Measurements from ENCODE around the gene TMEM19.
A peak's percentile ranks its signal among the peaks of the same experiment; 100 is the strongest.

TMEM19 gene

DNA sequence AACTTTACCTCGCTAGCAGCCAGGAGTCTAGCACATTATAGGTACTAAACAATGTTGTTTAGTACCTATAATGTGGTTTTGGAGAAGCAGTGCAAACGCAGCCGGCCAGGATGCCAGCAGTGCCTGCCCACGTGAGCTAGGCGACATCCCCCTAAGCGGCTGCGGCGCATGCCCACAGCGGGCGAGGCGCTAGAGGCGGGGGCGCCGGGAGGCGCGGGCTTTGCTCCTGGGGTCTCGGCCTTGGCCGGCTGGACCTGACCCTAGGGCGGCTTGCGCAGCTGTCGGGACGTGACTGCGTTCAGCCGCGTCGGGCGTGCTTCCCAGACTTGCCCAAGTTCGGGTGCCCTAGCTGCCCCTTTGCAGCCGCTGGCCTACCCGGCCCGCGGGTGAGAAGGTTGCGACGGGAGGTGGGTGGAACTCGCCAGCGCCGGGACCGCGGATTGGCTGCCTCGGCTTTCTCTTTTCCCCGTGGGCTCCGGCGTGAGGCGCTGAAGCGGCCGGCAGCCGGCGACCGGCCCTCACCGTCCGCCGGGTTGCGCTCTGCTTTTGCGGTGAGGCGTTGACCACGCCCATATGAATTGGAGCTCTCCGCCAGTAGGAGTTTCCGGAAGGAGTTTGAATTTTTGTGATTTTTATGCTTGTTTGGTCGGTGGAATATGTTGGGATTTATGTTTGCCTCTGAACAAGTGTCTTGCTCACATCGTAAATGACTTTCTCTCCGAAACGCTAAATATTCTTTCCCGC lies at the start of gene TMEM19:
TSS of gene TMEM19 (plus strand) at position 169 of the 744 bp plus-strand sequence. CDS start 599 bp downstream, outside the sequence.
- peak; percentile 76 for DNase-seq (ENCODE audit: low spot score)

DNA sequence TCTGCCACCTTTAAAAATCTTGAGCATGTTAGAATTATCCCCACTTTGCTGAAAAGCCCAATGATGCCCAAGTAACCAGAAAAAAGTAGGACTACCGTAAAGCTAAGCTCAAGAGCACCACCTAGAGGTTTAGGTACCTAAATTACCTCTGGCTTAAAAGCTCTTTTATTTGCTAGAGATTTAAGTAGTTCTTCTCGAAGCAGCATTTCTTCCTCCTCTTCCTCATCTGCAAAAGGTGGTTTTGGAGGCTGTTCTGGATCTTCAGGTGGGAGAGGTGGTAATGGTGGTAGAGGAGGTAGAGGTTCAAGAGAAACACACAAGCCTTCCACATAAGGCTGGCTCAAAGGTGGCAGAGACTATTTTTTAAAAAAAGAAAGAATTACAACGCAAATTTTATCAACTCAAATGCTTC lies 49.2 kb upstream of the TMEM19 start:
- DNase-seq (ENCODE audit: low spot score): peak; percentile 57

DNA sequence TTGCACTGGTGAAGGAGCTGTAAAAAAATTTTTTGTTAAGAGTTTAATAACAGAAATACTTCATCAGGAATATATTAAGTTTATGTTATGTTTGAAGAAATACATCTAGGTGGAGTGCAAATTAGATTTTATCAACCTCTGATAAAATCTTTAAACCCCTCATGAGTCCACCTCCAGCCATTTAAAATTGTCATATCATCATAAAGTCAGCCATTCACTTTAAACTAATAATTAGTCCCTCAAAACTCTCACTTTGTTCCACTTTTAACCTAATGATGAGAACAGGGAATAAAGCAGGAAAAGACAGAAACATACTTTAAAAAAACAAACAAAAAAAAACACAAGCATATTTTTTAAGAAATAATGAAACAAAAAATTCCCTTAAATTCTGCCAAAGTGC lies 47.4 kb upstream of the TMEM19 start:
- no peak for DNase-seq (ENCODE audit: low spot score)

DNA sequence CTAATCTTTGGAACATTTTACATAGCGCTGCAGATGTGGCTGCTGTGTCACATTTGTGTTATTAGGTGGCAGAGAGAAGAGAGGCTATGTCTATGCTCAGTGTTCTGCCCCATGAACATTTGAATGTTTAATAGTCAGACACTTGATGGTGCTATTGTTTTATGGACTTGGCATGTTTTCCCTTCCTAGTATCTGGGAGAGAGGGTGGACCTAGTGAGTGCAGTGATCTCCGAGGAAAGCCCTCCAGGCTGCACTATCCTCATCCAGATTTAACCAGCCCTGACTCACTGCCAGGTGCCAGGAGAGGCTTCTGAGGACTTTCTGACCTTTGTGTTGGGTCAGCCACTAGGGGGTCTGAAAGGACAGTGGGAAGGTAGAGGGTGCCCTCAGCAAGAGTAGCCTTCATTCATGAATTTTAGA lies 46.5 kb upstream of the TMEM19 start:
- DNase-seq (ENCODE audit: low spot score): no peak

DNA sequence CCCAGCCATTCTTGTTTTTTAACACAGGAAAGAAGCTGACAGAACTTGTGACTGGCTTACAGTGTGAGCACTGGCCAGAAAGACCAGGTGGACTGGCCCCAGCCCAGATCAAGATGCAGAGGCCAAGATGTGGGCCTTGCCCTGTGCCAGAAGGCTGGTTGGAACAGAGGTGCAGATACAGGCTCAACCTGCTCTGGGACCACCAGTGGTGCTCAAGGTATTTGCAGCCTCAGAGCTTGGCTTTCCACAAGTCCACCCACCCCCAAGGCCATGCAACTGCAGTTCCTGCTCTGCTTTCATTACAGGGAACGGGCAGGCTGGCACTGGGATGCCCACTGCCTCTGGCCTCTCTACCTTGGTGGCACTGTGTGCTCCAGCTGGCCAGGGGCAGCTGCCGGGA lies 45.6 kb upstream of the TMEM19 start:
- no peak for DNase-seq (ENCODE audit: low spot score)

DNA sequence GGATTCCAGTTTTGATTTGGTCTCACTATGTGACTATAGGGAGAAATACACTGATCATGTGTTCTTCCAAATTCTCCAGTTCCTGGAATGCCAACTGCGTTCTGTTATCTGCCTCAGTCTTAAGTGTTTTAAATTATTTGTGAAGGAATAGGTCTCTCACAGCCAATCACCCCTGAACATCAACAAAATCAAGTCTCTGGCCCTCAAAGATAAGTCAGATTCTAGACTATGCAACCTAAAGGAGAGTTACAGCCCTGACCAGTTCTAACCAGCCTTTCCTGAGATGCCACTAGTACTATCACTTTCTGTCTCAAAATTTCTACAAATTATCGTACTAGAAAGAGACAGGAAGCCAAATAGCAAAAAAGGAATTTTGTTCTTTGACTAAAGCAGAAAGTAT lies 44.5 kb upstream of the TMEM19 start:
- no peak for DNase-seq (ENCODE audit: low spot score)

DNA sequence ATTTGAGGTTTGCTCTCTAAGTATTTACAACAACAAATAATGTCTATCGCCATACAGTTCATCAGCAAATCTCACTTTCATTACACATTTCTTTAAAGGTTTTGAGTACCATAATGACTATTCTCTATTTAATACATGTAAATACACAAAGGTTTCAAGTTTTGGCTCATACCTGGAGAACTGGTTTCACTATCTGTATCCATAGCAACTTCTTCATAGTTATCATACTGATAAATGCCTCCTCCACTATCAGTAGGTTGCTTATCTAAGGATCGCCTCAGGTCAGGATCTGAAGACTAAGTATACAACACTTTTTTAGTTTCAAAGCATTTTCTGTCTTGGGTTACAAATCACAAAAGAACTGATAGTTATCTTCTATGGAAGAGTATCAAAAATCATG lies 43.6 kb upstream of the TMEM19 start:
- no peak for DNase-seq (ENCODE audit: low spot score)

DNA sequence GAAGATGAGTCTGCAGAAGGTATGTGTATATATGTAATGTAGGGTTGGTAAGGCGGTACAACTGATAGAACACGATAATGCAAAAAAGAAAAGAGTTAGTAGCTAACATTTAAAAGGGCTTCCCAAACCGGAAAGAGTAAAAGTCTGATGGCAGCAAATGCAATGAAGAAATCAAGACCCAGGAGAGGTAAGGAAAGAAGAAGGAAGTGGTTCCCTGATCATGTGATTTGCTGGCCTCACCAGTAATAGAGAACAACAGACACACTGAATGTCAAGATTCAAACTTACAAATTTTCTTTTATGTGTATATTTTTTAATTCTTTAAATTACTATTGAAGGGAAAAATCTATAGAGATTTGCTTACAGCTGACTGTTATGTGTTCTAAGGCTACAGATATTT lies 40.6 kb upstream of the TMEM19 start:
- DNase-seq (ENCODE audit: low spot score): no peak

DNA sequence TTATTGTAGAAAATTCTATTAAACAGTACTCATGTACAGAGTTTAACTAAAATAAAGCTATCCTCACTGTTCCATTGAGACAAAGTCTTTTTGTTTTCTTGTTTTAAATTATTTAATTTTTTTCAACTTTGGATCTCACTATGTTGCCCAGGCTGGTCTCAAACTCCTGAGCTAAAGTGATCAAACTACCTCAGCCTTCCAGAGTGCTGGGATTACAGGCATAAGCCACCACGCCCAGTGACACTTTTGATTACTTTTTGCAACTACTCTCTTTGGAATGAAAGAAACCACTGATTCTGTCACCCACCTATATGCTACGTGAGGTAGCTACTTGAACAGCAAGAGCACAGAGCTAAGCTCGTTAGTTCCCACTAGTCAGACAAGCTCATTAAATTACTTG lies 39.4 kb upstream of the TMEM19 start:
- no peak for DNase-seq (ENCODE audit: low spot score)

DNA sequence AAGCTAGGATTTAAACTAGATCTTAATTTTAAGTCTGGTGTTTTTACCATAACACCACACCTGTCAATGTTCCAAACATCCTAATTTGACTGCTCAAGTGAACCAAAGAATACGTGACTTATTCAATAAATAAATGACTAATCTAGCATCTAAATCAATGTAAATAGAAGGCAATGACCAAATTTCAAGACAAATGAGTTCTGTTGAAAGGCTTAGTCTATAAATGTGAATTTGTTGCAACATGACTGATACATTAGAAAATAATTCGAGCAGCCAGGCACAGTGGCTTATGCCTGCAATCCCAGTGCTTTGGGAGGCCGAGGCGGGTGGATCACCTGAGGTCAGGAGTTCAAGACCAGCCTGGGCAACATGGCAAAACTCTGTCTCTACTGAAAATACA lies 37.3 kb upstream of the TMEM19 start:
- no peak for DNase-seq (ENCODE audit: low spot score)

DNA sequence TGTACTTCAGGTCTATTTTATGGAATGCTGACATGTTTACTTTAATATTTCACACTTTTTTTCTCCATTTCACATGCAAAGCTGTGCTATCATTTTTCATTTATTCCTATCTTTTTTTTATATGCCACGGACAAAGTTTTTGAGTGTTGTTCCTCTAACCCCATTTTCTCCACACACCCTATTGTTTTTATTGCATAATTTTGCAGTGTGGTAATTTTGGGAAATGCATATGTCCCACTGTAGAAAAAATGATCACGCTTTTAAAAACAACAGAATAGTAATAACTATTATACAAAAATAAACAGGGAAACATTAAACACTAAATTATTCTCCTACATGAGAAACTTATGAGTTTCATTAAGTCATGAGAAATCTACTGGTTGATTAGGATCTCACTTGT lies 36.5 kb upstream of the TMEM19 start:
- DNase-seq (ENCODE audit: low spot score): no peak

DNA sequence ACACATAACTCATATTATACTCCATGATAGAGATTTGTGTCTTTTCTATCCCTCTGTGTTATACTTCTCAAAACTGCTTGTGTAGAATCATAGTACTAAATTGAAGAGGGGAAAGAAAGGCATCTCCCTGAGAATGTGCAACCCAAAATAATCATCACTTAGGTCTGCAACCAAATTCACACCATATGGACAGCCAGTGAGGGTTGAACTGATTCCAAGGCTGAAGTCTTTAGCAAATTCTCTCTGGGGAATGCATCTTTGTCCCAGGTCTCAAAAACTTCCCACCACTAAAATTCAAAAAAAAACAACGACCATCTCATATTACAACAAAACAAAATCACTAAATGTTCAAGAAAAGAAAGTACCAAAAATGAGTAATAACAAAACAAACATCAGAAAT lies 33.2 kb upstream of the TMEM19 start:
- no peak for DNase-seq (ENCODE audit: low spot score)

DNA sequence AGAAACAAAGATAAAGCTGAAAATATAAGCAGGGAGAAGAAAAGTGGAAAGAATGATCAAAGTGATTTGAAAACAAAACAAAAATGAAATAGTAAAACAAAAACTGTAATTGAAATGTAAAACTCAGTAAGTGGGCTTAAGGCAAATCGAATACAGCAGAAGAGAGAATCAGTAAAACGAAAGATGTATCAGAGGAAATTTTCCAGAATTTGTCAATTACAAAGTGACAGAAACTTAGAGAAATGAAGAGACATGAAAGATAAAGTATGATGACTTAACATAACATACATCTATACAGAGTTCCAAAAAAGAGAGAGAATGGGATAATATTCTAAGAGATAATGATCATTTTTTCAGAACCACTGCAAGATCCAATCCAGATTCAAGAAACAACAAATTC lies 32.7 kb upstream of the TMEM19 start:
- DNase-seq (ENCODE audit: low spot score): no peak

DNA sequence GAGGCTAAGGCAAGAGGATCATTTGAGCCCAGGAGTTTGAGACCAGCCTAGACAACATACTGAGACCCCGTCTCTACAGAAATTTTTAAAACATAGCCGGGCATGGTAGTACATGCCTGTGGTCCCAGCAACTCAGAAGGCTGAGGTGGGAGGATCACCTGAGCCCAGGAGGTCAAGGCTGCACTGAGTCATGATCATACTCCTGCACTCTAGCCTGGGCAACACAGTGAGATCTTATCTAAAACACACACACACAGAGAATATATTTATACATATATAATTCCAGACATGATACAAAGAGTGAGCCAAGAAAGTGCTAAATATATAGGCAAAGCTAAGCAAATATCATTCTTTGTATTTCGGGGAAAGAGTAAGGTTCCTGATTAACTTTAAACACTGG lies 31.7 kb upstream of the TMEM19 start:
- DNase-seq (ENCODE audit: low spot score): no peak

DNA sequence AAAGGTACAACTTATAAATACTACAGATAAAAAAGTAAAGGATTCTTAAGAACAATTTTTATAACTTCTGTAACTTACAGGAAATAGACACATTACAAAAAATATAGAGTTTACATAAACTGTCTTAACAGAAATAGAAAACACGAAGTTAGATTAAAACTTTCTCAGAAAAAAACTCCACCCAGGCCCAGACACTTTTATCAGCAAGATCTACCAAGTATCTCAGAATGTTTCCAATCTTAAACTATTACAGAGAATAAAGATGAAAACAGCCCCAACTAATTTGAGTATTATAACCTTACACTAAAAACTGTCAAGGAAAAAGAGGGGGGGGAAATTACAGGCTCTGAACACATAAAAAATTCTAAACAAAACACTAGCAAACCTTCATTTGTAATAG lies 30.4 kb upstream of the TMEM19 start:
- peak; percentile 33 for DNase-seq (ENCODE audit: low spot score)

DNA sequence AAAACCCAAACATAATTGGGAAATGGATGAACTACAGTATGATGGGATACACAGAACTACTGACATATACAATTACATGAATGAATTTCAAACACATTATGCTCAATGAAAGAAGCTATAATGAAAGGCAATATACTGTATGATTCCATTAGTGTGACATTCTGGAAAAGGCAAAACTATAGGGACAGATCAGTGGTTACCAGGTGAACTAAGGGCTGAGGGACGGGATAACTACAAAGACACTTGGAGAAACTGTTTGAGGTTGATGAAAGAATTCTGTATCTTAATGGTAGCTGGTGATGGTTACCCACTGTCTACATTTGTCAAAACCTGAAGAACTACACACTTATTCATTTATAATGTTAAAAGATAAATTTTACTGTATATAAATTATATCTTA lies 30.0 kb upstream of the TMEM19 start:
- DNase-seq (ENCODE audit: low spot score): no peak

DNA sequence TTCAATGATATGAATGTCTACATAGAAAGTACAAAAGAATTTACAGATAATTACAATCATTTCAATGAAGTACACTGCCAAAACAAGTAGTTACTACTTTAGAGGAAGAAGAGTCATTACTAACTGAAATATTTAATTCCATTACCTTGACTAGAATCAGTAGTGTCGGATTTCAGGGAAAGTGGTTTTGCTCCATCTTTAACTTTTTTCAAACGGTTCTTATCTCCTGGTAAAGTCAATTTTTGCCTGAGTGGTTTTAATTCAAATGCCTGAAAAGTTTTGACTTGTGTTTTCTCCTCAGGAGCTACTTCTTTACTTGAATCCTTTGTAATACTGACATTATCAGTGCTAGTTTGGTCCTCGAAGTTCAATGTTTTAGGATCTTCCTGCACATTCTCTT lies 29.1 kb upstream of the TMEM19 start:
- DNase-seq (ENCODE audit: low spot score): no peak

DNA sequence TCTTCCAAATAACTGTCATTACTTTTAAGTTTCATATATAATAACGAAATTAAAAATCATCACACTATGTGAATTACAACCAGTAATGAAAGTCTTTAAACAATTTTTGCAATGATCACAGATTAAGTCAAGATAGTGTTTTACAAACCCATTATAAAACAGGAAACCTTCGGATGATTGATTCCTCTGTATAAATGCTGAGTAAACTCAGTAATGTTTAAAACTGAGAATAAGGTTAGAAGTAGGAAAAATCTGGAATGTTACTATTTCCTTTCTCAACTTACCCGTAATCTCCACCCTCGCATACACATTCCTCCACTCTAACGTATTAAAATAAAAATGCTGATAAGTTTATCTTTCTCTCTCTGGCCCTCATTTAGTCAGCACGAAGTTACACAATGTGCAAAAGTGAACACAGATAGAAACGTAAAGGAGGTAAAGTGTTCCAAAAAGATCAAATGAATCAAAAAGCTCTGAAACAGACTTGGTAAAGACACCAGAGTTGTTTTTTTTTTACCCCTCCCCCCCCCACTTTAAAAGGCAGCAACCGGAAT lies 23.8 kb upstream of the TMEM19 start:
- no peak for DNase-seq (ENCODE audit: low spot score)

DNA sequence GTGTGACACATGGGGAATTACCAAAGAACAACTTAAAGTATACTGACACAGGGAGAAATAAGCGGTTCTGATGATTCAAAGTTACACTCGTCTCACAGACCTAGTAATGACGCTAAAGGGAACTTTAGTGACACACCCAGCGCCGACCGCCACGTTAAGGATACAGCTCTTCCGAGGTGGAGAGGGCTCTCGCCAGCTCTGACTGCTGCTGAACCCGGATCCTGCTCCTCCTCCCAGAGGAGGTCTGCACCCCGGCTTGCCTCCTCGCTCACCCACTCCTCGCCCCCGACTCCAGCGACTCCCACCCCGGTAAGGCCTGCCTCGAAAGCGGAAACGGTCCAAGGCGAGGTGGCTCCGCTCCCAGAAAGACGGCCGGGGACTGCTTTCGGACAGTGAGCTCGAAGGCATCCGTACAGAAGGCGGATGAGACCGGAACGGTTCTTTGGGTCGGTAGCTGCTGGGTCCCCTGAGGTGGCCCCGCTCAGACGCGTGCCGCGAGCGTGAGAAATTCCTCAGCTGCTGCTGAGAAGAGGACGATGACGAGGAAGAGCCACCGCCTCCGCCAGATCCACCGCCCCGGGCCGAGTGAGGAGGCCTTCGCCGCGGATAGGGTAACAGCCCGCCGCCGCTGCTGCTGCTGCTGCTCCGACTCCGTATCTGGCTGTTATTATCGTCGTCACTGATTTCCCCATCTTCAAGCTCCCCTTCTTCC lies 22.9 kb upstream of the TMEM19 start:
- DNase-seq (ENCODE audit: low spot score): peak; percentile 81

DNA sequence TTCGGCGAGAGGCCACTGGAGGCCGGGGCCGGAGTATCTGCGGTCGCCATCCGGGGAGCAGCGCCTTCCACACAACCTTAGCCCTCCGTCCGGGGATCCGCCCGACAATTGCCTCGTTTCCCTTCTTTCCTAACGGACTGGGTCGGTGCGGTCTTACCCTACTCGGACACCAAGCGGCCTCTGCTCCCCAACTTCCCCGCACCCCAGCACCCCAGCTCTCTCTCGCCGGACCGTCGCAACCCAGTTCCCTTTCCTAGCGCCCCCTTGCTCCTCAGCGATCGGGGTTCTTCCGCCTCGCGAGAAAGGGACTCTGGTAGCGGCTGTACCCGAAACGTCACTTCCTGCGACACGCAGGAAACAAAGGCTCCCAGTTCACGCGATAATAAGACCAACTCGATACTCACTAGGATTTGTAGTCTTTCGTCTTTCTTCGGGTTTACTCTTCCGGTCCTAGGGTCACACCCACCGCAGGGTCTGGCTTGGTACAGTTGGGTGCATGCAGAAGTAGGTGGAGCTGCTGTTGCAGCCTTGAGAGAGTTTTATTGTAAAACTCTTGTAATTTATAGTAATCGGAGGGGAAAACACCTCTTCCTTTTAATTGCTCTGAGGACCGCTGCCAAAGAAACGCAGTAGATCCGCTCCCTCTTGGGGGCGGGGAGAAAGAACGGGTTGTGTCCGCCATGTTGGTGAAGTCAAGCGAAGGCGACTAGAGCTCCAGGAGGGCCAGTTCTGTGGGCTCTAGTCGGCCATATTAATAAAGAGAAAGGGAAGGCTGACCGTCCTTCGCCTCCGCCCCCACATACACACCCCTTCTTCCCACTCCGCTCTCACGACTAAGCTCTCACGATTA lies 22.1 kb upstream of the TMEM19 start, which contains the start of the genes THAP2 and ZFC3H1:
TSS of gene THAP2 (plus strand) at position 741 of the 850 bp plus-strand sequence. CDS start 209 bp downstream, outside the sequence.
TSS of gene ZFC3H1 (minus strand) at position 288 of the 850 bp plus-strand sequence. CDS start at position 50, 238 bp downstream.
- peak; percentile 96 for DNase-seq (ENCODE audit: low spot score)

DNA sequence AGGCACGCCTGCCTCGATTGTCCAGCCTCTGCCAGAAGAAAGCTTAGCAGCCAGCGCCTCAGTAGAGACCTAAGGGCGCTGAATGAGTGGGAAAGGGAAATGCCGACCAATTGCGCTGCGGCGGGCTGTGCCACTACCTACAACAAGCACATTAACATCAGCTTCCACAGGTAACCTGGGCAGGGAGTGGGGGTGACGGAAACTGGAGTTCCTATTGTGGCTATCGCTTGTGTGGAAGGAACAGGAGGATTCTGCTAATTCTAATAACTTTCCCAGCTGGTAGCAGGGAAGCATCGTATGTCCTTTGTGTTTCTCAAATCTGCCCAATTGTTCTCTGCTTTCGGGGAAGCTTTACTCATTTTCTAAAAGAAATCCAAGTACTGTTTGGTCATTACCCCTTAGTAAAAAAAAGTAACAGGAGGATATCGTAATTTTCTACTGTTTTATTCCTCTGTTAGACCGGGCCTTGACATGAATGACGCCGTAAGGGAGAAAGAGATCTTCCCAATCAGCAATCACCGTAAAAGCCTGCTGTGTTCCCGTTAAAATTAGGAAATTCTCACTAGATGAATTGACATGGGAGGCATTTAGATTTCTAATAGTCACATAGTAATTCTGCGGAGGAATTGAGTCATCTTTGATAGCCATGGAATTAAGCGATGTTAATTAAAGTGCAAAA lies 21.3 kb upstream of the TMEM19 start:
- DNase-seq (ENCODE audit: low spot score): no peak

DNA sequence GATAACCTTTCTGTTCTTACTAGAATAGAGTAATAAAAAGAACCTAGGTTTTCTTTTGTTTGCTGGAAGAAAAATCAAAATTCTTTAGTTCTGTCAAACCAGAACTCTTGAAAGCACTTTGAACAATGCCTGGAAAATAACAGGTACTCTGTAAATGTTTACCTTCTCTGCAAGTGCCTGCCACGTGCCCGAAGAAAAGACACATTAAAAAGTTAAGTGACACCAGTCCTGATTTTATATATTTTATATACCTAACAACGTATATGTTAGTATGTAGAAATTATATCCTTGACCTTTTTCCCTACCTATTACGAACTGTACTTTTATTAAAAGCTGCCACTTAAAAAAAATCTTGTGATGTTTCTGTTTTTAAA lies 20.8 kb upstream of the TMEM19 start:
- no peak for DNase-seq (ENCODE audit: low spot score)
